SU-DHL-6 (cell line): ENCODE results near the gene ITPR2.

Experiments used
- EZH2phosphoT487 ChIP-seq: fragments of 200-600 bp; sonication (generic), shearing (Covaris generic); conservative IDR thresholded peaks from 2 replicates; pipeline ENCODE4 v1.6.1; 2018; ENCODE audit warnings: mild to moderate bottlenecking, antibody characterized with exemption, low read length, moderate library complexity, mixed read lengths
- TF ChIP-seq, protein P1 (sequence below): fragments of 200-600 bp; sonication (generic); IDR thresholded peaks from one replicate; pipeline ENCODE4 v1.5.1; 2017; ENCODE audit warnings: antibody characterized with exemption, mild to moderate bottlenecking, low read length, moderate library complexity; ENCODE audit not compliant: insufficient read depth, poor library complexity, severe bottlenecking

- TF ChIP-seq, protein P1, sequence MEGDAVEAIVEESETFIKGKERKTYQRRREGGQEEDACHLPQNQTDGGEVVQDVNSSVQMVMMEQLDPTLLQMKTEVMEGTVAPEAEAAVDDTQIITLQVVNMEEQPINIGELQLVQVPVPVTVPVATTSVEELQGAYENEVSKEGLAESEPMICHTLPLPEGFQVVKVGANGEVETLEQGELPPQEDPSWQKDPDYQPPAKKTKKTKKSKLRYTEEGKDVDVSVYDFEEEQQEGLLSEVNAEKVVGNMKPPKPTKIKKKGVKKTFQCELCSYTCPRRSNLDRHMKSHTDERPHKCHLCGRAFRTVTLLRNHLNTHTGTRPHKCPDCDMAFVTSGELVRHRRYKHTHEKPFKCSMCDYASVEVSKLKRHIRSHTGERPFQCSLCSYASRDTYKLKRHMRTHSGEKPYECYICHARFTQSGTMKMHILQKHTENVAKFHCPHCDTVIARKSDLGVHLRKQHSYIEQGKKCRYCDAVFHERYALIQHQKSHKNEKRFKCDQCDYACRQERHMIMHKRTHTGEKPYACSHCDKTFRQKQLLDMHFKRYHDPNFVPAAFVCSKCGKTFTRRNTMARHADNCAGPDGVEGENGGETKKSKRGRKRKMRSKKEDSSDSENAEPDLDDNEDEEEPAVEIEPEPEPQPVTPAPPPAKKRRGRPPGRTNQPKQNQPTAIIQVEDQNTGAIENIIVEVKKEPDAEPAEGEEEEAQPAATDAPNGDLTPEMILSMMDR, result no peak
- TF ChIP-seq EZH2phosphoT487, result no peak
Observed at GRCh38 chr12:26535826-26536225, 297.2 kb downstream of the ITPR2 start.
